Stimulated activated CD8-positive, alpha-beta memory T cell treated with anti-CD3 and anti-CD28 coated beads, Interleukin-12 subunit alpha, Interleukin-12 subunit beta, amount 100 ng/mL, for 24 hours (primary cell): ENCODE data around the gene CD55.

ENCODE experiments used
- DNase-seq: peaks from one replicate; pipeline ENCODE4 v3.0.0-alpha.2; 2020; ENCODE audit errors: extremely low read depth

CD55 gene

GRCh38 chr1:207321079-207321789, at the start of gene CD55:
Gene CD55, plus strand, starts transcription at chr1:207321678. Its CDS starts 88 bp downstream, at chr1:207321766.
- DNase-seq: peak; percentile 98

GRCh38 chr1:207274882-207275281, 46.6 kb upstream of the CD55 start:
- DNase-seq: no peak

- no peak for DNase-seq
Observed at GRCh38 chr1:207276465-207276864, 45.0 kb upstream of the CD55 start.

GRCh38 chr1:207277241-207277640, 44.2 kb upstream of the CD55 start:
- DNase-seq: no peak

GRCh38 chr1:207279652-207280051, 41.8 kb upstream of the CD55 start:
- DNase-seq: no peak

GRCh38 chr1:207280706-207281105, 40.8 kb upstream of the CD55 start:
- no peak for DNase-seq

- DNase-seq: no peak
Observed at GRCh38 chr1:207282058-207282457, 39.4 kb upstream of the CD55 start.

- DNase-seq: no peak
Observed at GRCh38 chr1:207282496-207283380, 38.7 kb upstream of the CD55 start.

GRCh38 chr1:207283421-207283820, 38.1 kb upstream of the CD55 start:
- DNase-seq: no peak

GRCh38 chr1:207284209-207284897, 37.1 kb upstream of the CD55 start:
- no peak for DNase-seq

- no peak for DNase-seq
Observed at GRCh38 chr1:207286786-207287468, 34.6 kb upstream of the CD55 start.

GRCh38 chr1:207288315-207288714, 33.2 kb upstream of the CD55 start:
- DNase-seq: no peak

GRCh38 chr1:207289756-207290155, 31.7 kb upstream of the CD55 start:
- DNase-seq: no peak

- no peak for DNase-seq
Observed at GRCh38 chr1:207291723-207292122, 29.8 kb upstream of the CD55 start.

- DNase-seq: no peak
Observed at GRCh38 chr1:207298186-207298585, 23.3 kb upstream of the CD55 start.

GRCh38 chr1:207298636-207299398, 22.7 kb upstream of the CD55 start:
- DNase-seq: no peak

- no peak for DNase-seq
Observed at GRCh38 chr1:207300970-207301369, 20.5 kb upstream of the CD55 start.

- no peak for DNase-seq
Observed at GRCh38 chr1:207302618-207303393, 18.7 kb upstream of the CD55 start.

- DNase-seq: no peak
Observed at GRCh38 chr1:207304710-207305488, 16.6 kb upstream of the CD55 start.

- no peak for DNase-seq
Observed at GRCh38 chr1:207305489-207305873, 16.0 kb upstream of the CD55 start.
